ENCODE measurements around the gene MIER2. TPM values are rescaled to one million over a fixed set of nuclear protein-coding genes. Genes with fewer than 3 reads are reported as not detected.
A peak's percentile ranks its signal among the peaks of the same experiment; 100 is the strongest.

MIER2 gene
- total and polyA plus RNA-seq, 7 donors: 6.6 to 31.9 (median 12.3) TPM

- TF ChIP-seq POLR2A (IDR thresholded peaks at IDR 0.05) (no peak), EP300 (IDR thresholded peaks at IDR 0.05) (no peak), CTCF (IDR thresholded peaks at IDR 0.05) (no peak), POLR2AphosphoS5 (IDR thresholded peaks at IDR 0.05) (no peak)
- Histone ChIP-seq H3K9me3 (no peaks in the 10 kb centered on the region), H3K27ac (peak overlapping the region; percentile 79 to 86 (median 84)), H3K27me3 (no peaks in the 10 kb centered on the region), H3K36me3 (no peaks in the 10 kb centered on the region), H3K4me3 (peak overlapping the region; percentile 59 to 98 (median 94)), H3K4me1 (peaks cover 0 to 42% (median 36%) of the 10 kb centered on the region in 4 donors)
- intact Hi-C loops (cut with DNase I): no loop called here
- peak; percentile 65 for DNase-seq
- WGBS, 2 donors: 1% methylated on average over 69 of the region's 70 CpGs
Observed at GRCh38 chr19:343941-344624, 513 bp downstream of the MIER2 start.

- H3K27me3 ChIP-seq: no peaks in the 10 kb centered on the region
- intact Hi-C loops (cut with DNase I): no loop called here
- H3K36me3 ChIP-seq: no peaks in the 10 kb centered on the region
- DNase-seq: peak; percentile 66
- peak overlapping the region; percentile 79 to 86 (median 84) for H3K27ac ChIP-seq
- no peaks in the 10 kb centered on the region for H3K9me3 ChIP-seq
- TF ChIP-seq EP300 (IDR thresholded peaks at IDR 0.05) (no peak), POLR2AphosphoS5 (IDR thresholded peaks at IDR 0.05) (no peak), CTCF (IDR thresholded peaks at IDR 0.05) (no peak), POLR2A (IDR thresholded peaks at IDR 0.05) (no peak)
- peaks cover 0 to 42% (median 36%) of the 10 kb centered on the region in 4 donors for H3K4me1 ChIP-seq
- 72 to 78% methylated on average over 19 of the region's 19 CpGs for WGBS, 2 donors
- peak overlapping the region; percentile 59 to 98 (median 94) for H3K4me3 ChIP-seq
Observed at GRCh38 chr19:343451-343931, 1.1 kb downstream of the MIER2 start.

GRCh38 chr19:342801-343421, 1.7 kb downstream of the MIER2 start:
- H3K4me1 ChIP-seq: peaks cover 0 to 42% (median 36%) of the 10 kb centered on the region in 4 donors
- H3K36me3 ChIP-seq: no peaks in the 10 kb centered on the region
- H3K27ac ChIP-seq: peak overlapping the region; percentile 79 to 86 (median 84)
- DNase-seq: peak; percentile 80
- intact Hi-C loops (cut with DNase I): no loop called here
- H3K4me3 ChIP-seq: peak overlapping the region; percentile 59 to 98 (median 94)
- WGBS, 2 donors: 69 to 77% methylated on average over 14 of the region's 14 CpGs
- TF ChIP-seq POLR2AphosphoS5 (IDR thresholded peaks at IDR 0.05) (peak in 2 of 4 donors; percentile 16 to 41), CTCF (IDR thresholded peaks at IDR 0.05) (no peak)
- H3K27me3 ChIP-seq: no peaks in the 10 kb centered on the region
- H3K9me3 ChIP-seq: no peaks in the 10 kb centered on the region

- intact Hi-C loops (cut with DNase I): no loop called here
- Histone ChIP-seq H3K27ac (peak overlapping the region in 3 of 4 donors; percentile 79 to 85 (median 83)), H3K4me1 (peaks cover 0 to 42% (median 36%) of the 10 kb centered on the region in 4 donors), H3K4me3 (peak overlapping the region in 2 of 4 donors; percentile 3 to 92), H3K36me3 (no peaks in the 10 kb centered on the region), H3K27me3 (no peaks in the 10 kb centered on the region), H3K9me3 (no peaks in the 10 kb centered on the region)
- peak; percentile 63 for DNase-seq
- TF ChIP-seq POLR2A (IDR thresholded peaks at IDR 0.05) (no peak), POLR2AphosphoS5 (IDR thresholded peaks at IDR 0.05) (no peak), EP300 (IDR thresholded peaks at IDR 0.05) (no peak), CTCF (IDR thresholded peaks at IDR 0.05) (no peak)
- 94% methylated on average over 10 of the region's 10 CpGs for WGBS, 2 donors
Observed at GRCh38 chr19:342128-342455, 2.5 kb downstream of the MIER2 start.

Data from sigmoid colon (tissue), 7 donors.